ENCODE data around the gene MCTP1. TPM values are rescaled to one million over a fixed set of nuclear protein-coding genes. Genes with fewer than 3 reads are reported as not detected.
"Not testable (repeated sequence)": the region's sequence is repeated elsewhere in the genome, so short reads cannot be mapped to it uniquely, and the experiment has no call there.

Gene MCTP1
- total RNA-seq, 4 donors from 2014 or later, result 27.2 to 238 (median 54.5) TPM

GRCh38 chr5:94833851-94834250 is 451.0 kb downstream of the MCTP1 start:
- TF ChIP-seq CTCF (IDR thresholded peaks at IDR 0.05), result no peak
- ATAC-seq (ENCODE audit: low FRiP score) (no peak), DNase-seq (ENCODE audit: low spot score) (no peak)

- TF ChIP-seq CTCF (IDR thresholded peaks at IDR 0.05), result no peak
- ATAC-seq (ENCODE audit: low FRiP score) (no peak), DNase-seq (ENCODE audit: low spot score) (no peak)
Observed at GRCh38 chr5:94832685-94833084, 452.2 kb downstream of the MCTP1 start.

GRCh38 chr5:94830520-94830919 is 454.4 kb downstream of the MCTP1 start:
- no peak for TF ChIP-seq CTCF (IDR thresholded peaks at IDR 0.05)
- ATAC-seq (ENCODE audit: low FRiP score), result no peak
- no peak for DNase-seq (ENCODE audit: low spot score)

- not testable (repeated sequence) for DNase-seq (ENCODE audit: low spot score); ATAC-seq (ENCODE audit: low FRiP score)
Observed at GRCh38 chr5:94828222-94828621, 456.7 kb downstream of the MCTP1 start.

- no peak for TF ChIP-seq CTCF (IDR thresholded peaks at IDR 0.05)
- DNase-seq (ENCODE audit: low spot score) (no peak), ATAC-seq (ENCODE audit: low FRiP score) (no peak)
Observed at GRCh38 chr5:94820488-94820887, 464.4 kb downstream of the MCTP1 start.

GRCh38 chr5:94818904-94819303 is 466.0 kb downstream of the MCTP1 start:
- ATAC-seq (ENCODE audit: low FRiP score) (no peak), DNase-seq (ENCODE audit: low spot score) (no peak)
- TF ChIP-seq CTCF (IDR thresholded peaks at IDR 0.05), result no peak

GRCh38 chr5:94815313-94816039 is 469.4 kb downstream of the MCTP1 start:
- DNase-seq (ENCODE audit: low spot score) (no peak), ATAC-seq (ENCODE audit: low FRiP score) (no peak)
- no peak for TF ChIP-seq CTCF (IDR thresholded peaks at IDR 0.05)

Measured in omental fat pad (tissue), 4 donors.